ENCODE results near the gene PCTP.

- TF ChIP-seq CTCF (IDR thresholded peaks at IDR 0.05; ENCODE audit: poor library complexity) (no peak), EZH2 (IDR thresholded peaks at IDR 0.05; ENCODE audit: borderline replicate concordance) (no peak), EZH2phosphoT487 (IDR thresholded peaks at IDR 0.05; ENCODE audit: low read depth, severe bottlenecking, unreplicated experiment) (no peak)
These were observed 13.8 kb downstream of the PCTP start for GRCh38 chr17:55764610-55765009.
